CD1c-positive myeloid dendritic cell (primary cell): ENCODE data around the gene P2RX2.
"Not testable (repeated sequence)": the region's sequence is repeated elsewhere in the genome, so short reads cannot be mapped to it uniquely, and the experiment has no call there.

Experiments used
- DNase-seq: peaks from one replicate; pipeline ENCODE4 v3.0.0-alpha.2; 2016; ENCODE audit errors: extremely low spot score

P2RX2 gene

DNA sequence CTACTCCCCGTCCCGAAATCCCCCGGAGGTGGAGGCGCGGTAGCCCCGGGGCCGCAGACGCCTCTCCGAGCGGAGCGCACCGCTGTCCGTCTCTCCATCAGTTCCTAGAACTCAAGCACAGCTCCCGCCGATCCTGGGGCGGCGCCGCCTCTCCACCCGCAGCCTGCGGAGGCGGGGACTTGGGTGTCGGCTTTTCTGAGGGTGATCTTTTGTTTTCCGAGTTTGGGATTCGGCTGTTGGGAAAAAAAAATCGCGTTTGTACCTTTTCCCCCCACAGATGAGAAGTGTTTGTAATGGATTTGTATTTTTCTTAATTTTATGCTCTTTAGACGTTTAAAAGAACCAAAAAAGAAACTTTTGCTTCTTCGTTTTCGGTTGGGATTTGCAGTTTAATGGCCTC, 34.8 kb upstream of the P2RX2 start:
- DNase-seq, result no peak

- DNase-seq, result no peak
Measured at GRCh38 chr12:132584429-132584828, 34.1 kb upstream of the P2RX2 start.

DNA sequence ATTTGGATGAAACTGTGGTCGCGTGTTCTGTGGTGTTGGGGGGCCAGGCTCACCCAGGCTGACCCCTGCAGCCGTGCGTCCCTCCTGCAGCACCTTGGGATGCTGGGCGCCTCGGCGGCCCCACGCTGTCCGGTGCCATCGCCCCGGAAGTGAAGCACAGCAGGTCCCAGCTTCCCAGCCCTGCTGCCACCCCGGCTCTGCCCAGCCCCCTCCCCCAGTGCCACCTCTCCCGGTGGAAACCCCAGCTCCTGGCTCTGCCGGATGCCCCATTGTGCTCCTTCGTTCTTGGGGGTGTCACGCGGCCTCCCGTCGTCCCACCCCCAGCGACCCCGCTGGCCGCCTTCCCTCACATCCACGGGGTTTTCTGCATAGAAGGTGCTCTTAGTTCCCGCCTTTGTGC, 33.4 kb upstream of the P2RX2 start:
- DNase-seq, result no peak

DNA sequence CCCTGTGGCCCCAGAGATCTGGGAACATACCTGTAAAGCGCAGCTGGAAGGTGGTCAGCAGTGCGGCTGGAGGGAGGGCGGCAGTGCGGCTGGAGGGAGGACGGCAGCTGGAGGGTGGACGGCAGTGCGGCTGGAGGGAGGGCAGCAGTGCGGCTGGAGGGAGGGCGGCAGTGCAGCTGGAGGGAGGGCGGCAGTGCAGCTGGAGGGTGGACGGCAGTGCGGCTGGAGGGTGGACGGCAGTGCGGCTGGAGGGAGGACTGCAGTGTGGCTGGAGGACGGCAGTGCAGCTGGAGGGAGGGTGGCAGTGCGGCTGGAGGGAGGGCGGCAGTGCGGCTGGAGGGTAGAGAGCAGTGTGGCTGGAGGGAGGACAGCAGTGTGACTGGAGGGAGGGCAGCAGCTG, 31.6 kb upstream of the P2RX2 start:
- no peak for DNase-seq

DNA sequence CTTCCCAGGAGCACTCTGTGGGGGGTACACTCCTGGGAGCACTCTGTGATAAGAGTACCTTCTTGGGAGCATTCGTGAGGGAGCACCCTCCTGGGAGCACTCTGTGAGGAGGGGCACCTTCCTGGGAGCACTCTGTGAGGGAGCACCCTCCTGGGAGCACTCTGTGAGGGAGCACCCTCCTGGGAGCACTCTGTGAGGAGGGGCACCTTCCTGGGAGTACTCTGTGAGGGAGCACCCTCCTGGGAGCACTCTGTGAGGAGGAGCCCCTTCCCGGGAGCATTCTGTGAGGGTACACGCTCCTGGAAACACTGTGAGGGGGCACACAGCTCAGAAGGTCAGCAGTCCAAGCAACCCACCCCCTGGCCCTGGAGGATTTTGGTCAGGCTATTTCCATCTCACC, 30.8 kb upstream of the P2RX2 start:
- no peak for DNase-seq

GRCh38 chr12:132588319-132588718, 30.3 kb upstream of the P2RX2 start:
- DNase-seq, result no peak

DNA sequence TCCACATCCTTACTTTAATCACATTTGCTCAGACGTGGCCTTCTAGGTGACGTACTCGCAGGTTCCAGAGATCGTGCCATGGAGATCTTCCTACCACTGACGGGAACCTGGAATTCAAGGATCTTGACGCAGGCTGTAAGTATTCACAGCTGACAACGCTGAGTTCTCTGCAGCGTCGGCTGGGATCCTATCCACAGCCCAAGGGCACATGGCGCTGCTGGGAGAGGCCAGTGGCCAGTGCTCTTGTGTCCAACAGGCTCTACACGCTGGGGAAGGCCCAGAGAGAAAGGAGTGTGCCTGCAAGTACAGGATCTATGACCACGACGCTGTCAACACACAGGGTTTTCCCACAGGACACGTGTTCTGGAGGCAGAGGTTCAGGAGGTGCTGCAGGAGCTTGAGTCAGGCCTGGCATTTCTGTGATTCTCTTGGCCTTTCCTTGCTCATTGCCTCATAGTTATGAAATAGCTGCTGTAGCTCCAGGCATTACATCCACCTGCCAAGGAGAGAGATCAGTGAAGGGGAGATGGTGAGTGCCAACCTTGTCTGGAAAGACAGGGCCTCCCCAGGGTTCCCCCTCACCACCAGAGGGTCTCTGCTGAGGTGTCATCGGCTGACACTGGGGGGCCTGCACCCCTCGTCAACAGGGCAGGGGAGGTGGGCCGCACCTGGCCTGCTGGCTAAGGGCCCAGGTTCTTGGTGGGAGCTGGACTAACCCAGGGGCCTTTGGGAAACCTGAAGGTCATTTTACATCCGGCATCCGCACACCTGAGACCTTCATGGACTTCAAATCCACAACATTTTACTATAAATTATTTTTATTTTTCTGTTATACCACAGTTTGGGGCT, 29.5 kb upstream of the P2RX2 start:
- no peak for DNase-seq

DNA sequence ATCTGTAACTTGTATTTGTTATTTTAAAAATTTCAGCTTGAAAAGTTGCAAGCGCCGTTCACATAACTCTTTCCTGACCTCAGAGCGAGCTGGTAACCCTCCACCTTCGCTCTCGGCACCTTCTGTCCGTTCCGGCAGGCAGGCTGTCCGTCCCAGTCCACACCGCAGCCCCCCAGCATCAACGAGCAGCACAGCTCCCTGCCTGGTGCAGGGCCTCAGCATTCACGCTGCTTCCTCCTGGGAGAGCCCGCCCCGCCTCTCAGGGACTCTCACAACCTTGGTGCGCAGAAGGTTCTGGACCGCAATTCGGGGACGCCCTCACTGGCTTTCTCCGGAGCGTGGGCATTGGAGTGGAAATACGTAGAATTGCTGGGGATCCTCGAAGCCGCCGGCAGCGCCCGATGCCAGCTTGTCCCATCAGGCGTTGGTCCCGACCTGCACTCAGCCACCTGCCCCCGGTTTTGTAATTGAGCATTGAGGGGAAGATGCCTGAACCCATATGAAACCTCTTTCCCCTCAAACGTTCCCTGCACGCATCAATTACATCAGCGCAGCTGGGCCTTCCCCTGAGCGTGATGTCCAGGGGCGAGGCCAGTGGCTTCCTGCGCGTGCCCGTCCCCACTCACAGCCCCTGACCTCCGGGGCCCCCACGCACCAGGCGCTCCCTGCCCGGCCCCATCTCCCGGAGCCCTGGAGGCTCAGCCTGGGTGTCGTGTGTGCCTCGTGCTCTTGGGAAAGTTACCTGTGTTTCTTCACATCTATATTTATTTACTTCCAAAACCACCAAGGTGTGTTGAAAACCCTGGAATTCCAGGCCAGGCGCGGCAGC, 27.3 kb upstream of the P2RX2 start:
- no peak for DNase-seq

DNA sequence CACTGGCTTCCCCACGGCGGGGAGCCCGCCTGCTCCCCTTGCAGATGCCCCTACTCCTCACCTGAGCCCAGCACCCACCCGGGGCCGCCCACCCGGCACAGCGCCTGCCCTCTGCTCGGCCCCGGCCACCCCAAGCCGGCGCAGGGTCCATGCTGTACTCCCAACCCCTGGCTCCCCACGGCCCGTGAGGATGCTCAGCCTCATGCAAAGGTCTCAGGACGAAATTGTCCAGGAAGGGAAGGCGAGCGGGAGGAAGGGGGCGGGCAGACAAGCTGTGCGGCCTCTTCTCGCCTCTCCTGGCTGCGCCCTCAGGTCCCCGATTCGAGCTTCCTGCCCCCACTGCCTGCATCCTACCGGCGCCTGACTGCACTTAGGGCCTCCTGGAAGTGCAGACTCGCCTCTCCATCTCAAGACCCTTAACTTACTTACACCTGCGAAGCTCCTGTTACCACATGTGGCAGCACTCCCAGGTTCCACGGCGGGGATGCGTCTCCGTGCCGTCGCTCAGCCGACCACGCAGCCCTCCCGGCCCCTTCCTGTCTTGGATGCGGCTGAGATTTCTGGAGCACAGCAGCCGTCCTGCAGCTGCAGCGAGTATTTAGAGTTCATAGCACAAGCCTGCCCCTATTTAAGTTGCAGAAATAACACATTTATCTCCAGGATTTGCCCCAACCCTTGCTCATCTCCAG, 26.1 kb upstream of the P2RX2 start:
- no peak for DNase-seq

DNA sequence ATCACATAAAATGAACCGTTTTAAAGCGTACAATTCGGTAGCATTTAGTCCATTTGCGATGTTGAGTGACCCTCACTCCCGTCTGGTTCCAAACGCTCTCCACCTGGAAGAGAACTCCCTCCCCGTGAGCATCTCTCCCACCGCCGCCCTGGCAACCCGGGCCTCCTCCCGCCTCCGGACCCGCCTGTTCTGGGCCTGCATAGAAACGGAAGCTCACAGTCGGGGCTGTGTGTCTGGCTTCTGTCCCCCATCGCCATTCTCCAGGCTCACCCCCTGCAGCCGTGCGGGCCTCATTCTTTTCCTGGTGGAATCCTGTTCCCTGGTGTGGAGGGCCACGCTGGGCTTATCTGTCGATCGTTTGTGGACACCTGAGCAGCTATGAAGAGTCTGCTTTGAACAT, 25.5 kb upstream of the P2RX2 start:
- no peak for DNase-seq

GRCh38 chr12:132593521-132593920, 25.1 kb upstream of the P2RX2 start:
- no peak for DNase-seq

DNA sequence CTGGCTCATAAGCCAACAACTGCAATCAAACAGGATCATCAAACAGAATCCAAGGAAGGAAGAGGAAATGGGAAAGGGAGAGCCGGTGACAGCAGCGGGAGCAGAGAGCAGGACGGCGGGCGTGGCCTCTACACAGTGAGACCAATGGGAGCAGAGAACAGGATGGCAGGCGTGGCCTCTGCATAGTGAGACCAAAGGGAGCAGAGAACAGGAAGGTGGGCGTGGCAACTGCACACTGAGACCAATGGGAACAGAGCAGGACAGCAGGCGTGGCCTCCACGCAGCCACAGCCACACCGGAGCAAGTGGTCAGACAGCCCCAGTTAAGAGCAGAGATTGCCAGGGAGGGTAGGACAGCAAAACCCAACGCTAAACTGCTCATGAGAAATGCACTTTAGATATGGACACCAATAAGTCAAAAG, 24.6 kb upstream of the P2RX2 start:
- peak; percentile 57 for DNase-seq

- DNase-seq, result no peak
Measured at GRCh38 chr12:132595183-132595582, 23.4 kb upstream of the P2RX2 start.

DNA sequence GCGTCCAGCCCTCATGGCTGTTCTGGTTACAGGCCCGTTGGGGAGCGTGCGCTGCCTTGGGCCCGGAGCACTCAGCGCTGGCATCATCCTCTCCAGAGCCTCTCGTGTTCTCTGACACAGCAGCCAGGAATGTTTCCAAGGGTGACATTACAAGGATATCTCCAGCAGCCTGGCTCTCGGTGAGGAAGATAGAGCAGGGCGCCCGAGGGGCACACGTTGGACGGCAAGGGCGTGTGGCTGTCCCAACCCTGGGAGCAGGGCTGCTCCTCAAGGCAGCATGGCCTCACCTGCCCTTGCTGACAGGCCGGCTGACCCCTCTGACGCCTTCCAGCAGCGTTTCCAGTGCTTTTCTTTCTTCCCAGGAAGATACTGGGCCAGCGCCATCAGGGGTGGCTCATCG, 22.6 kb upstream of the P2RX2 start:
- DNase-seq, result no peak

- no peak for DNase-seq
Measured at GRCh38 chr12:132597333-132598316, 21.0 kb upstream of the P2RX2 start.

DNA sequence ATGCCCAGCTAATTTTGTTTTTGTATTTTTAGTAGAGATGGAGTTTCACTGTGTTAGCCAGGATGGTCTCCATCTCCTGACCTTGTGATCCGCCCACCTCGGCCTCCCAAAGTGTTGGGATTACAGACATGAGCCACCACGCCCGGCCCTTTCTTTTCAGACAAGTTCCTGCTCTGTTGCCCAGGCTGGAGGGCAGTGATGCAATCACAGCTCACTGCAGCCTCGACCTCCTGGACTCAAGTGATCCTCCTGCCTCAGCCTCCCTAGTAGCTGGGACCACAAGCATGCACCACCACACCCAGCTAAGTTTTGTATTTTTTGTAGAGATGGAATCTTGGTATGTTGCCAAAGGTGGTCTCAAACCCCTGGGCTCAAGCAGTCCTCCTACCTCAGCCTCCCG, 19.1 kb upstream of the P2RX2 start:
- not testable (repeated sequence) for DNase-seq

- DNase-seq, result peak; percentile 59
Measured at GRCh38 chr12:132600048-132601032, 18.2 kb upstream of the P2RX2 start.

GRCh38 chr12:132601171-132601883, 17.2 kb upstream of the P2RX2 start:
- DNase-seq, result no peak

GRCh38 chr12:132602572-132603239, 15.9 kb upstream of the P2RX2 start:
- no peak for DNase-seq
